Loucy (cell line): ENCODE results near the gene ARHGEF39.

Source experiments
- H2AFZ ChIP-seq: fragments of 200-600 bp; sonication (generic); 2 replicates; pipeline ENCODE4 v1.6.0; 2016; ENCODE audit warnings: antibody characterized with exemption, mild to moderate bottlenecking, low read length, moderate library complexity
- H3F3A ChIP-seq: fragments of 200-600 bp; 2 replicates; pipeline ENCODE4 v1.6.0; 2016; ENCODE audit warnings: antibody characterized with exemption, low read depth, mild to moderate bottlenecking
- H3K27me3 ChIP-seq: fragments of 200-600 bp; sonication (generic); 2 replicates; pipeline ENCODE4 v1.6.1; 2014; ENCODE audit warnings: low read length, mild to moderate bottlenecking; ENCODE audit not compliant: insufficient read depth, poor library complexity, severe bottlenecking
- H3K36me3 ChIP-seq: fragments of 200-600 bp; sonication (generic); 2 replicates; pipeline ENCODE4 v1.6.1; 2016; ENCODE audit warnings: low read length; ENCODE audit not compliant: insufficient read depth
- H3K4me1 ChIP-seq: fragments of 200-600 bp; sonication (generic); 2 replicates; pipeline ENCODE4 v1.5.1; 2014; ENCODE audit warnings: low read length, mild to moderate bottlenecking; ENCODE audit not compliant: insufficient read depth, poor library complexity, severe bottlenecking
- H3K4me2 ChIP-seq: fragments of 200-600 bp; sonication (generic); 2 replicates; pipeline ENCODE4 v1.6.0; 2014; ENCODE audit warnings: antibody characterized with exemption, low read length, low read depth, mild to moderate bottlenecking; ENCODE audit not compliant: poor library complexity, severe bottlenecking
- H3K4me3 ChIP-seq: fragments of 200-600 bp; sonication (generic); 2 replicates; pipeline ENCODE4 v1.5.1; 2014; ENCODE audit warnings: low read length, mild to moderate bottlenecking, mixed read lengths; ENCODE audit not compliant: poor library complexity, severe bottlenecking
- H3K79me2 ChIP-seq: fragments of 200-600 bp; sonication (generic); 2 replicates; pipeline ENCODE4 v1.6.1; 2014; ENCODE audit warnings: low read length; ENCODE audit not compliant: insufficient read depth
- H3K9ac ChIP-seq: fragments of 200-600 bp; sonication (generic); 2 replicates; pipeline ENCODE4 v1.6.0; 2014; ENCODE audit warnings: mild to moderate bottlenecking, low read depth, low read length, moderate library complexity; ENCODE audit not compliant: poor library complexity, severe bottlenecking
- H3K9me2 ChIP-seq: fragments of 200-600 bp; sonication (generic); replicated peaks from 2 replicates; pipeline ENCODE4 v1.6.1; 2016; ENCODE audit warnings: low read depth, low read length, mixed read lengths
- H3K9me3 ChIP-seq: fragments of 200-600 bp; sonication (generic); 2 replicates; pipeline ENCODE4 v1.6.1; 2014; ENCODE audit warnings: mild to moderate bottlenecking, antibody characterized with exemption, low read length, low read depth; ENCODE audit not compliant: insufficient read depth
- H4K20me1 ChIP-seq: fragments of 200-600 bp; sonication (generic); 2 replicates; pipeline ENCODE4 v1.6.0; 2014; ENCODE audit warnings: antibody characterized with exemption, low read length, mild to moderate bottlenecking; ENCODE audit not compliant: insufficient read depth, poor library complexity, severe bottlenecking
- EZH2phosphoT487 ChIP-seq: fragments of 200-600 bp; IDR thresholded peaks from 2 replicates; pipeline ENCODE4 v1.6.1; 2018; ENCODE audit warnings: antibody characterized with exemption, mild to moderate bottlenecking, moderate library complexity, borderline replicate concordance
- TF ChIP-seq, protein P1 (sequence below): fragments of 200-600 bp; sonication (generic); conservative IDR thresholded peaks from 2 replicates; pipeline ENCODE4 v1.5.1; 2014; ENCODE audit warnings: mild to moderate bottlenecking, antibody characterized with exemption, low read length

Gene ARHGEF39

DNA sequence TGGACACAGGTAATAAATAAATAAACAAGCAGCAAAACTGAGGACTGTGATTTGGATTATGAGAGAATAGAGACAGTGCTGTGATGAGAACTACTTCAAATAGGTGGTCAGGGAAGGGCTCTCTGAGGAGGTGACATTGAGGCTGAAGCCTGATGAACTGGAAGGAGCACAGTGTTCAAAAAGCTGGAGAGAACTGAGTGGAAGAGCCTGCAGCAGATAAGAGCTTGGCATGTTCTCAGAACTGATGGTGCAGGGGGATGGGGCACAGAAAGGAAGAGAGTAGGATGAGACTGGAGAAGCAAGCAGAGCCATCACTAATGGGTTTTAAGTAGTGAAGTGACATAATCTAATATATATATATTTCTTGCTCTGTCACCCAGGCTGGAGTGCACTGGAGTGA, 35.9 kb upstream of the ARHGEF39 start:
- no peaks in the 10 kb centered on the region for H3K79me2 ChIP-seq
- TF ChIP-seq EZH2phosphoT487: no peak
- TF ChIP-seq, protein P1, sequence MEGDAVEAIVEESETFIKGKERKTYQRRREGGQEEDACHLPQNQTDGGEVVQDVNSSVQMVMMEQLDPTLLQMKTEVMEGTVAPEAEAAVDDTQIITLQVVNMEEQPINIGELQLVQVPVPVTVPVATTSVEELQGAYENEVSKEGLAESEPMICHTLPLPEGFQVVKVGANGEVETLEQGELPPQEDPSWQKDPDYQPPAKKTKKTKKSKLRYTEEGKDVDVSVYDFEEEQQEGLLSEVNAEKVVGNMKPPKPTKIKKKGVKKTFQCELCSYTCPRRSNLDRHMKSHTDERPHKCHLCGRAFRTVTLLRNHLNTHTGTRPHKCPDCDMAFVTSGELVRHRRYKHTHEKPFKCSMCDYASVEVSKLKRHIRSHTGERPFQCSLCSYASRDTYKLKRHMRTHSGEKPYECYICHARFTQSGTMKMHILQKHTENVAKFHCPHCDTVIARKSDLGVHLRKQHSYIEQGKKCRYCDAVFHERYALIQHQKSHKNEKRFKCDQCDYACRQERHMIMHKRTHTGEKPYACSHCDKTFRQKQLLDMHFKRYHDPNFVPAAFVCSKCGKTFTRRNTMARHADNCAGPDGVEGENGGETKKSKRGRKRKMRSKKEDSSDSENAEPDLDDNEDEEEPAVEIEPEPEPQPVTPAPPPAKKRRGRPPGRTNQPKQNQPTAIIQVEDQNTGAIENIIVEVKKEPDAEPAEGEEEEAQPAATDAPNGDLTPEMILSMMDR: no peak
- H3K4me3 ChIP-seq: no peak overlapping the region
- H3K9me2 ChIP-seq: no peaks in the 10 kb centered on the region
- H3K36me3 ChIP-seq: peaks cover 92% of the 10 kb centered on the region
- H3K27me3 ChIP-seq: no peaks in the 10 kb centered on the region
- H3F3A ChIP-seq: no peaks in the 10 kb centered on the region
- no peak overlapping the region for H3K9ac ChIP-seq
- H2AFZ ChIP-seq: no peak overlapping the region
- H3K4me1 ChIP-seq: no peaks in the 10 kb centered on the region
- peaks cover 5% of the 10 kb centered on the region for H4K20me1 ChIP-seq
- no peak overlapping the region for H3K4me2 ChIP-seq
- no peaks in the 10 kb centered on the region for H3K9me3 ChIP-seq

DNA sequence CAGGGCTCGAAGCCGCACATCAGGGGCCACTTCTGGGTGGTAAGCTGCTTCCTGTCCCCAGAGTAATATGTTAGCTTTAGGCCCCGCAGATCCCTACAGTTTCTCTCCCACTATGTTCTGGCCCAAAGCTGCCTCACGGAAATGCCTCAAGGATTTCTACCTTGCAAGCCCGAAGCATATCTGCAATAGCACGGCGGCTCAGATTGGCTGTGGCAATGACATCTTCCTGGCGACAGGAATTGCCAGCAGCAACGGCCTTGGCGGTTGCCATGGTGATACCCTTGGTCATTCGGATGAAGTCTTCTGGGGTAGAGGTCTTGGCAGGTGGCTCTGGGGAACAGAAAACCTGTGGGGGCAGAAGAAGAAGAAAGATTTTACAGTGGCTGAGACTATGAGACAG, 35.0 kb upstream of the ARHGEF39 start:
- Histone ChIP-seq H2AFZ (no peak overlapping the region), H3F3A (no peaks in the 10 kb centered on the region), H3K9me3 (no peaks in the 10 kb centered on the region), H3K27me3 (no peaks in the 10 kb centered on the region), H3K4me1 (no peaks in the 10 kb centered on the region), H4K20me1 (no peaks in the 10 kb centered on the region), H3K79me2 (no peaks in the 10 kb centered on the region), H3K4me2 (no peak overlapping the region), H3K36me3 (peaks cover 86% of the 10 kb centered on the region), H3K4me3 (no peak overlapping the region), H3K9ac (no peak overlapping the region), H3K9me2 (no peaks in the 10 kb centered on the region)
- no peak for TF ChIP-seq EZH2phosphoT487
- TF ChIP-seq, protein P1: no peak

DNA sequence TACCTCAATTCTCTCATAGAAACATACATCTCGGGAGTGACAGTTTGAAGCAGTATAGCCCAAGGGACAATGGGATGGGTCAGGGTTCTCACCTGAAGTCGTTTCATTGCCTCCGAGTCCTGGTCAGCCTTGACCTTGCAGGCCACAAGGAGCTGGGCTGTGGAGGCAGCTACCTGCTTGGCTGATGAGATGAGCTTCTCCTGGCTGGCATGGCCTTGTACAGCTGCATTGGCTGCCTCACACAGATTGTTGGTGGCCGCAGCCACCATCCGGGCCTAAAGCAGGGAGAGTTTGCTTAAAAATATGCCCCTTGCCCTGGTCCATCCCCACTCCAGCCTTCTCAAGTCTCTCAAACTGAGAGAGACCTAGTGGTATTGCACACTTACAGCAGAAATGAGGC, 33.2 kb upstream of the ARHGEF39 start:
- no peak for TF ChIP-seq EZH2phosphoT487
- TF ChIP-seq, protein P1: no peak
- Histone ChIP-seq H4K20me1 (no peaks in the 10 kb centered on the region), H3K9me2 (no peaks in the 10 kb centered on the region), H3K4me3 (no peak overlapping the region), H3F3A (no peaks in the 10 kb centered on the region), H3K36me3 (peaks cover 68% of the 10 kb centered on the region), H3K4me1 (no peaks in the 10 kb centered on the region), H3K79me2 (no peaks in the 10 kb centered on the region), H3K4me2 (no peak overlapping the region), H3K9me3 (no peaks in the 10 kb centered on the region), H3K9ac (no peak overlapping the region), H2AFZ (no peak overlapping the region), H3K27me3 (no peaks in the 10 kb centered on the region)
